Measurements from ENCODE around the gene TMIGD3.

GRCh38 chr1:111448482-111448917 lies 54.9 kb downstream of the TMIGD3 start:
- no peak for TF ChIP-seq EZH2 (IDR thresholded peaks at IDR 0.05; ENCODE audit: low read depth)
- no peak for TF ChIP-seq CTCF (conservative IDR thresholded peaks at IDR 0.05)
